Mesothelial cell of epicardium (in vitro differentiated cells): ENCODE data around the gene LRMDA. TPM values are rescaled to one million over a fixed set of nuclear protein-coding genes. Genes with fewer than 3 reads are reported as not detected.
A peak's percentile ranks its signal among the peaks of the same experiment; 100 is the strongest.

ENCODE experiments used
- DNase-seq, 2 experiments: peaks; one replicate each; pipeline ENCODE4 v3.0.0; 2021; ENCODE audit warnings: low spot score in 2 of 2; ENCODE audit not compliant: unreplicated experiment in 2 of 2
- H3K27ac Mint-ChIP-seq: 2 replicates; pipeline ENCODE4 v1.8.0; 2021; ENCODE audit warnings: mixed read lengths
- H3K27me3 Mint-ChIP-seq: 2 replicates; pipeline ENCODE4 v1.8.0; 2021; ENCODE audit warnings: low read depth, mixed read lengths
- H3K36me3 Mint-ChIP-seq: 2 replicates; pipeline ENCODE4 v1.8.0; 2021; ENCODE audit warnings: mixed read lengths
- H3K4me1 Mint-ChIP-seq: 2 replicates; pipeline ENCODE4 v1.8.0; 2021; ENCODE audit warnings: mixed read lengths
- H3K4me3 Mint-ChIP-seq: 2 replicates; pipeline ENCODE4 v1.8.0; 2021; ENCODE audit warnings: mild to moderate bottlenecking, moderate library complexity, mixed read lengths
- H3K9me3 Mint-ChIP-seq: 2 replicates; pipeline ENCODE4 v1.8.0; 2021; ENCODE audit warnings: mixed read lengths
- CTCF ChIP-seq: fragments of 200-600 bp; sonication (generic); IDR thresholded peaks from one replicate; pipeline ENCODE4 v1.5.0; 2021; ENCODE audit warnings: antibody characterized with exemption; ENCODE audit not compliant: unreplicated experiment
- total RNA-seq: library from RNA; stranded (reverse); gene quantifications from 3 replicates; pipeline ENCODE4 v1.2.1, GENCODE V29; 2021

LRMDA gene
- total RNA-seq, 1 donor from 2014 or later = 2.0 TPM

GRCh38 chr10:75477680-75478079 lies 46.3 kb downstream of the LRMDA start:
- Mint-ChIP-seq H3K9me3 (no peaks in the 10 kb centered on the region), H3K4me3 (no peak overlapping the region), H3K4me1 (peaks cover 9% of the 10 kb centered on the region), H3K27ac (no peak overlapping the region), H3K27me3 (peaks cover 55% of the 10 kb centered on the region), H3K36me3 (no peaks in the 10 kb centered on the region)
- no peak for DNase-seq
- no peak for TF ChIP-seq CTCF

- no peak overlapping the region for H3K27ac Mint-ChIP-seq
- DNase-seq = no peak
- peaks cover 28% of the 10 kb centered on the region for H3K27me3 Mint-ChIP-seq
- no peak overlapping the region for H3K4me3 Mint-ChIP-seq
- H3K36me3 Mint-ChIP-seq = peaks cover 3% of the 10 kb centered on the region
- H3K9me3 Mint-ChIP-seq = no peaks in the 10 kb centered on the region
- peaks cover 9% of the 10 kb centered on the region for H3K4me1 Mint-ChIP-seq
- TF ChIP-seq CTCF = no peak
Observed at GRCh38 chr10:75480374-75480773, 49.0 kb downstream of the LRMDA start.

- TF ChIP-seq CTCF = no peak
- no peak for DNase-seq
- H3K4me1 Mint-ChIP-seq = peaks cover 17% of the 10 kb centered on the region
- H3K36me3 Mint-ChIP-seq = peaks cover 3% of the 10 kb centered on the region
- no peak overlapping the region for H3K4me3 Mint-ChIP-seq
- H3K9me3 Mint-ChIP-seq = peaks cover 3% of the 10 kb centered on the region
- H3K27me3 Mint-ChIP-seq = peaks cover 26% of the 10 kb centered on the region
- no peak overlapping the region for H3K27ac Mint-ChIP-seq
Observed at GRCh38 chr10:75483188-75483587, 51.8 kb downstream of the LRMDA start.

GRCh38 chr10:75484717-75485116 lies 53.3 kb downstream of the LRMDA start:
- H3K9me3 Mint-ChIP-seq = peaks cover 3% of the 10 kb centered on the region
- H3K4me1 Mint-ChIP-seq = peaks cover 17% of the 10 kb centered on the region
- H3K27me3 Mint-ChIP-seq = peaks cover 28% of the 10 kb centered on the region
- H3K4me3 Mint-ChIP-seq = no peak overlapping the region
- H3K27ac Mint-ChIP-seq = no peak overlapping the region
- H3K36me3 Mint-ChIP-seq = peaks cover 3% of the 10 kb centered on the region
- TF ChIP-seq CTCF = no peak
- DNase-seq = no peak

GRCh38 chr10:75486591-75486990 lies 55.2 kb downstream of the LRMDA start:
- Mint-ChIP-seq H3K27ac (peak overlapping the region; percentile 14), H3K27me3 (peaks cover 31% of the 10 kb centered on the region), H3K4me1 (peaks cover 19% of the 10 kb centered on the region), H3K9me3 (peaks cover 3% of the 10 kb centered on the region), H3K36me3 (peaks cover 3% of the 10 kb centered on the region), H3K4me3 (no peak overlapping the region)
- no peak for TF ChIP-seq CTCF
- DNase-seq = no peak
